ENCODE results near the gene MYBPC3. TPM values are rescaled to one million over a fixed set of nuclear protein-coding genes. Genes with fewer than 3 reads are reported as not detected.

Gene MYBPC3
- total RNA-seq, 1 experiment from 2014 or later = not detected

- intact Hi-C loops (cut with micrococcal nuclease) = loop anchor here (5.0 kb wide), 1 partner anchor 85 kb away; the partner anchor contains the start of gene MADD
- no TSS peak for BruUV-seq (replicated peaks)
- Mint-ChIP-seq H3K27me3 (ENCODE audit: insufficient read depth, unreplicated experiment) (no peaks in the 10 kb centered on the region), H3K27ac (ENCODE audit: low read depth, unreplicated experiment) (no peak overlapping the region), H3K36me3 (ENCODE audit: insufficient read depth, unreplicated experiment) (no peaks in the 10 kb centered on the region), H3K4me1 (ENCODE audit: insufficient read depth, unreplicated experiment) (peaks cover 5% of the 10 kb centered on the region), H3K4me3 (ENCODE audit: unreplicated experiment) (no peak overlapping the region), H3K9me3 (ENCODE audit: unreplicated experiment) (no peaks in the 10 kb centered on the region)
- ChIA-PET CTCF (interaction anchor here (0.6 to 1.3 kb wide), 2 partner anchors 17 to 180 kb away, joined by 3 to 4 read pairs; partner anchors contain the start of gene ARFGAP2), POLR2A (no interaction called here)
- no peak for DNase-seq (ENCODE audit: unreplicated experiment)
- no peak for TF ChIP-seq CTCF (IDR thresholded peaks at IDR 0.05; ENCODE audit: unreplicated experiment)
These were observed 4.5 kb upstream of the MYBPC3 start for GRCh38 chr11:47356998-47357329.

GRCh38 chr11:47356129-47356997, 3.9 kb upstream of the MYBPC3 start:
- no peak for TF ChIP-seq CTCF (IDR thresholded peaks at IDR 0.05; ENCODE audit: unreplicated experiment)
- no peaks in the 10 kb centered on the region for H3K9me3 Mint-ChIP-seq (ENCODE audit: unreplicated experiment)

GRCh38 chr11:47355283-47356128, 3.0 kb upstream of the MYBPC3 start:
- H3K9me3 Mint-ChIP-seq (ENCODE audit: unreplicated experiment) = no peaks in the 10 kb centered on the region
- intact Hi-C loops (cut with micrococcal nuclease) = loop anchor here (1.0 to 5.0 kb wide), 4 partner anchors 83 to 466 kb away; partner anchors contain the start of genes MADD and NR1H3
- H3K4me3 Mint-ChIP-seq (ENCODE audit: unreplicated experiment) = no peak overlapping the region
- peak; percentile 99 for TF ChIP-seq CTCF (IDR thresholded peaks at IDR 0.05; ENCODE audit: unreplicated experiment)
- BruUV-seq (replicated peaks) = no TSS peak
- peaks cover 5% of the 10 kb centered on the region for H3K4me1 Mint-ChIP-seq (ENCODE audit: insufficient read depth, unreplicated experiment)
- H3K27me3 Mint-ChIP-seq (ENCODE audit: insufficient read depth, unreplicated experiment) = no peaks in the 10 kb centered on the region
- POLR2A ChIA-PET = interaction anchor here (0.6 to 1.2 kb wide), 3 partner anchors 52 to 170 kb away, joined by 3 to 4 read pairs (median 3); no protein-coding TSS in a partner anchor
- CTCF ChIA-PET = interaction anchor here (0.5 to 2.9 kb wide), 26 partner anchors 9 to 692 kb away, joined by 3 to 32 read pairs (median 4); partner anchors contain the start of genes ACP2, ARFGAP2, PACSIN3 and SLC39A13
- DNase-seq (ENCODE audit: unreplicated experiment) = peak; percentile 94
- H3K27ac Mint-ChIP-seq (ENCODE audit: low read depth, unreplicated experiment) = no peak overlapping the region
- H3K36me3 Mint-ChIP-seq (ENCODE audit: insufficient read depth, unreplicated experiment) = no peaks in the 10 kb centered on the region

More at GRCh38 chr11:47356129-47356997, 3.9 kb upstream of the MYBPC3 start:
- DNase-seq (ENCODE audit: unreplicated experiment) = no peak
- H3K4me1 Mint-ChIP-seq (ENCODE audit: insufficient read depth, unreplicated experiment) = peaks cover 5% of the 10 kb centered on the region
- no peak overlapping the region for H3K27ac Mint-ChIP-seq (ENCODE audit: low read depth, unreplicated experiment)
- no peaks in the 10 kb centered on the region for H3K36me3 Mint-ChIP-seq (ENCODE audit: insufficient read depth, unreplicated experiment)
- no peaks in the 10 kb centered on the region for H3K27me3 Mint-ChIP-seq (ENCODE audit: insufficient read depth, unreplicated experiment)
- H3K4me3 Mint-ChIP-seq (ENCODE audit: unreplicated experiment) = no peak overlapping the region
- intact Hi-C loops (cut with micrococcal nuclease) = loop anchor here (5.0 kb wide), 1 partner anchor 84 kb away; the partner anchor contains the start of gene MADD
- ChIA-PET CTCF (interaction anchor here (0.5 to 2.9 kb wide), 6 partner anchors 17 to 203 kb away, joined by 3 to 32 read pairs (median 4); partner anchors contain the start of gene ARFGAP2), POLR2A (no interaction called here)
- BruUV-seq (replicated peaks) = no TSS peak
